Muscle of leg (tissue), 11 donors: ENCODE measurements around the gene ARID2. TPM values are rescaled to one million over a fixed set of nuclear protein-coding genes. Genes with fewer than 3 reads are reported as not detected.

Source experiments
- DNase-seq: peaks from one replicate; pipeline ENCODE4 v3.0.0; 2013
- H3K27ac ChIP-seq: one replicate; pipeline ENCODE4 v1.5.1; 2013; ENCODE audit warnings: mild to moderate bottlenecking, low read length, control low read depth
- H3K27me3 ChIP-seq: one replicate; pipeline ENCODE4 v1.6.1; 2013; ENCODE audit warnings: low read length; ENCODE audit not compliant: control insufficient read depth, insufficient read depth
- H3K36me3 ChIP-seq: one replicate; pipeline ENCODE4 v1.6.1; 2013; ENCODE audit warnings: low read length; ENCODE audit not compliant: control insufficient read depth, insufficient read depth
- H3K4me1 ChIP-seq: one replicate; pipeline ENCODE4 v1.6.1; 2013; ENCODE audit warnings: low read length; ENCODE audit not compliant: control insufficient read depth, insufficient read depth
- H3K4me3 ChIP-seq: one replicate; pipeline ENCODE4 v1.5.1; 2013; ENCODE audit warnings: low read length, control low read depth
- H3K9me3 ChIP-seq: replicated peaks from 2 replicates; pipeline ENCODE4 v1.6.1; 2013; ENCODE audit warnings: low read depth, low read length; ENCODE audit not compliant: control insufficient read depth
- WGBS: methylation state at CpG from one replicate; pipeline ENCODE4 v1.1.5; 2013; ENCODE audit warnings: missing lambda C conversion rate; ENCODE audit not compliant: insufficient coverage; 5-methylcytosine and 5-hydroxymethylcytosine counted together
- polyA plus RNA-seq, 8 donors: library from polyadenylated mRNA; unstranded; fragments of 120-200 nt; gene quantifications; one replicate each; pipeline versions ENCODE4 v1.2.1 to v1.2.3, GENCODE V29; 2013; ENCODE audit warnings: inconsistent platforms in 1 of 8, low replicate concordance in 1 of 8; ENCODE audit not compliant: insufficient read length in 8 of 8, insufficient read depth in 1 of 8
- total RNA-seq: library from RNA; stranded (reverse); fragments of 120-200 nt; gene quantifications from one replicate; pipeline ENCODE4 v1.2.4, GENCODE V29; 2013

The ARID2 gene
- total and polyA plus RNA-seq, 9 donors, result 11.4 to 23.5 (median 16.4) TPM

GRCh38 chr12:45880533-45880932 is 151.0 kb downstream of the ARID2 start:
- WGBS, result 73% methylated on average over 2 of the region's 2 CpGs
- H3K27me3 ChIP-seq, result no peaks in the 10 kb centered on the region
- H3K36me3 ChIP-seq, result peaks cover 30% of the 10 kb centered on the region
- H3K4me3 ChIP-seq, result no peak overlapping the region
- DNase-seq, result no peak
- no peak overlapping the region for H3K27ac ChIP-seq
- no peaks in the 10 kb centered on the region for H3K4me1 ChIP-seq
- no peaks in the 10 kb centered on the region for H3K9me3 ChIP-seq

- DNase-seq, result no peak
- no peaks in the 10 kb centered on the region for H3K9me3 ChIP-seq
- H3K36me3 ChIP-seq, result peaks cover 27% of the 10 kb centered on the region
- H3K27ac ChIP-seq, result no peak overlapping the region
- no peaks in the 10 kb centered on the region for H3K4me1 ChIP-seq
- H3K27me3 ChIP-seq, result no peaks in the 10 kb centered on the region
- WGBS, result no CpG with 5 or more reads among the region's 1 CpG
- H3K4me3 ChIP-seq, result no peak overlapping the region
Measured at GRCh38 chr12:45883187-45883586, 153.7 kb downstream of the ARID2 start.

- no peaks in the 10 kb centered on the region for H3K9me3 ChIP-seq
- H3K27me3 ChIP-seq, result no peaks in the 10 kb centered on the region
- H3K27ac ChIP-seq, result no peak overlapping the region
- DNase-seq, result no peak
- no peak overlapping the region for H3K4me3 ChIP-seq
- H3K4me1 ChIP-seq, result no peaks in the 10 kb centered on the region
- WGBS, result 100% methylated on average over 1 of the region's 1 CpG
- peaks cover 16% of the 10 kb centered on the region for H3K36me3 ChIP-seq
Measured at GRCh38 chr12:45886685-45887084, 157.2 kb downstream of the ARID2 start.

- Histone ChIP-seq H3K4me1 (no peaks in the 10 kb centered on the region), H3K9me3 (no peaks in the 10 kb centered on the region), H3K4me3 (no peak overlapping the region), H3K27me3 (no peaks in the 10 kb centered on the region), H3K27ac (no peak overlapping the region), H3K36me3 (peaks cover 17% of the 10 kb centered on the region)
- no CpG with 5 or more reads among the region's 5 CpGs for WGBS
- DNase-seq, result no peak
Measured at GRCh38 chr12:45887544-45887943, 158.0 kb downstream of the ARID2 start.

GRCh38 chr12:45890276-45890675 is 160.8 kb downstream of the ARID2 start:
- DNase-seq, result no peak
- Histone ChIP-seq H3K4me3 (no peak overlapping the region), H3K27me3 (no peaks in the 10 kb centered on the region), H3K36me3 (peaks cover 28% of the 10 kb centered on the region), H3K4me1 (no peaks in the 10 kb centered on the region), H3K27ac (no peak overlapping the region), H3K9me3 (no peaks in the 10 kb centered on the region)
- WGBS, result no CpG with 5 or more reads among the region's 2 CpGs

GRCh38 chr12:45893240-45893639 is 163.7 kb downstream of the ARID2 start:
- Histone ChIP-seq H3K36me3 (peaks cover 28% of the 10 kb centered on the region), H3K27ac (no peak overlapping the region), H3K4me3 (no peak overlapping the region), H3K4me1 (no peaks in the 10 kb centered on the region), H3K9me3 (no peaks in the 10 kb centered on the region), H3K27me3 (no peaks in the 10 kb centered on the region)
- DNase-seq, result no peak
- WGBS, result no CpG with 5 or more reads among the region's 4 CpGs

- no peaks in the 10 kb centered on the region for H3K27me3 ChIP-seq
- H3K4me1 ChIP-seq, result no peaks in the 10 kb centered on the region
- H3K9me3 ChIP-seq, result no peaks in the 10 kb centered on the region
- DNase-seq, result no peak
- no peak overlapping the region for H3K27ac ChIP-seq
- 95% methylated on average over 3 of the region's 4 CpGs for WGBS
- peaks cover 33% of the 10 kb centered on the region for H3K36me3 ChIP-seq
- no peak overlapping the region for H3K4me3 ChIP-seq
Measured at GRCh38 chr12:45895961-45896360, 166.5 kb downstream of the ARID2 start.

GRCh38 chr12:45898094-45898493 is 168.6 kb downstream of the ARID2 start:
- no CpG with 5 or more reads among the region's 1 CpG for WGBS
- H3K36me3 ChIP-seq, result peaks cover 25% of the 10 kb centered on the region

GRCh38 chr12:45907955-45908354 is 178.4 kb downstream of the ARID2 start:
- Histone ChIP-seq H3K4me1 (no peaks in the 10 kb centered on the region), H3K36me3 (peaks cover 6% of the 10 kb centered on the region)
- WGBS, result 100% methylated on average over 1 of the region's 4 CpGs

More at GRCh38 chr12:45898094-45898493, 168.6 kb downstream of the ARID2 start:
- H3K9me3 ChIP-seq, result no peaks in the 10 kb centered on the region
- H3K4me1 ChIP-seq, result no peaks in the 10 kb centered on the region
- DNase-seq, result no peak
- H3K27me3 ChIP-seq, result no peaks in the 10 kb centered on the region
- no peak overlapping the region for H3K4me3 ChIP-seq
- H3K27ac ChIP-seq, result no peak overlapping the region

GRCh38 chr12:45909041-45909713 is 179.7 kb downstream of the ARID2 start:
- Histone ChIP-seq H3K4me1 (no peaks in the 10 kb centered on the region), H3K27ac (no peak overlapping the region), H3K27me3 (no peaks in the 10 kb centered on the region), H3K4me3 (no peak overlapping the region), H3K9me3 (no peaks in the 10 kb centered on the region), H3K36me3 (peaks cover 6% of the 10 kb centered on the region)
- no CpG with 5 or more reads among the region's 4 CpGs for WGBS
- no peak for DNase-seq

More at GRCh38 chr12:45907955-45908354, 178.4 kb downstream of the ARID2 start:
- Histone ChIP-seq H3K9me3 (no peaks in the 10 kb centered on the region), H3K27me3 (no peaks in the 10 kb centered on the region), H3K4me3 (no peak overlapping the region), H3K27ac (no peak overlapping the region)
- DNase-seq, result no peak

- H3K36me3 ChIP-seq, result peaks cover 2% of the 10 kb centered on the region
- WGBS, result 40% methylated on average over 1 of the region's 3 CpGs
- DNase-seq, result no peak
Measured at GRCh38 chr12:45912774-45913173, 183.3 kb downstream of the ARID2 start.

More at GRCh38 chr12:45912774-45913173, 183.3 kb downstream of the ARID2 start:
- no peaks in the 10 kb centered on the region for H3K4me1 ChIP-seq
- H3K4me3 ChIP-seq, result no peak overlapping the region
- no peak overlapping the region for H3K27ac ChIP-seq
- H3K9me3 ChIP-seq, result no peaks in the 10 kb centered on the region
- H3K27me3 ChIP-seq, result no peaks in the 10 kb centered on the region
